GM21717 (cell line): ENCODE data around the gene CSRP1.

ENCODE experiments used
- ATAC-seq: cut with Tn5 transposase; IDR thresholded peaks from one replicate; pipeline ENCODE4 v1.9.1; 2021; ENCODE audit warnings: mild to moderate bottlenecking, moderate library complexity; ENCODE audit not compliant: unreplicated experiment

CSRP1 gene

GRCh38 chr1:201513498-201514243 lies 6.7 kb upstream of the CSRP1 start:
- ATAC-seq: no peak

DNA sequence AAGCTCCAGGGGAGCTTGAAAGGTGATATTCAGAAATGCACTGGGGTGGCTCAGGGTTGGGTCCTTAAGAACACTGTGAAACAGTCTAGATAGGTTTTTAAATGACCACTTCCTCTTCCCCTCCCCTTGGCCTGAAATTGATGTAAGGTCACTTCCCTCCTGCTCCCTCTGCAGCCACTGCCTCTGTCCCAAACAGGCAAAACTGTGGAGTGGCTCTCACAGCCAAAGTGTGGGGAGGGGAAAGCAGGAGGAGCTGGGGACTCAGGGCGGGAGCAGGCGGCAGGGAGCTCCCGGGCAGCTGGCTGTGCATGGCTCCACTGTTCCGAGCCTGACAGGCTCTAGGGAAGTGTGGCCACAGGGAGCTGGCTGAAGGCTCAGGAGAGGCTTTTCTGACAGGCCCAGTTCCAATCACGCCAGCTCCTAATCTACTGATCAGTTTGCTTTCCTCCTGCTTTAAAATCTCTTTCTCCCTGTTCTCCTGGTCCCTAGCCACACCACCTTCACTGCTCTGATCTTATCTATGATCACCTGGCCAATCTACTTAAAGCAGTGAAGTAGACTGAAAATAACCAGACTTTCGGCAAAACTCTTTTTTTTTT lies 5.1 kb upstream of the CSRP1 start:
- ATAC-seq: no peak

- no peak for ATAC-seq
Observed at GRCh38 chr1:201511396-201511940, 4.5 kb upstream of the CSRP1 start.

GRCh38 chr1:201510734-201511133 lies 3.8 kb upstream of the CSRP1 start:
- ATAC-seq: no peak

- ATAC-seq: no peak
Observed at GRCh38 chr1:201509601-201510374, 2.9 kb upstream of the CSRP1 start.

GRCh38 chr1:201508809-201509208 lies 1.9 kb upstream of the CSRP1 start:
- ATAC-seq: no peak

DNA sequence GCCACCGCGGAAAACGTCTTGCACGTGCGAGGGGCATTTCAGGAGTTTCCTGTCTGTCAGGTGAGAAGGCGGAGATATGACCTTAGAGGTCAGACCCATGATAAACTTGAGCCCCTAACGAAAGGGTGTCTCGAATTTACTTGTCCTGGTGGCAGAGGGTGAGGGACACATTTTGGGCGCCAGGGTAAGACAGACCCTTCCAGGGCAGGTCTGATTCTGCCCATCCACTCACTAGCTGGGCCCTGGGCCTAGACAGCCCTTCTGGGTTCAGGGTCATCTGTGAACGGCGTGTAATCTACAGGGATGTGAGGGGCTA lies 395 bp upstream of the CSRP1 start:
- ATAC-seq: no peak

DNA sequence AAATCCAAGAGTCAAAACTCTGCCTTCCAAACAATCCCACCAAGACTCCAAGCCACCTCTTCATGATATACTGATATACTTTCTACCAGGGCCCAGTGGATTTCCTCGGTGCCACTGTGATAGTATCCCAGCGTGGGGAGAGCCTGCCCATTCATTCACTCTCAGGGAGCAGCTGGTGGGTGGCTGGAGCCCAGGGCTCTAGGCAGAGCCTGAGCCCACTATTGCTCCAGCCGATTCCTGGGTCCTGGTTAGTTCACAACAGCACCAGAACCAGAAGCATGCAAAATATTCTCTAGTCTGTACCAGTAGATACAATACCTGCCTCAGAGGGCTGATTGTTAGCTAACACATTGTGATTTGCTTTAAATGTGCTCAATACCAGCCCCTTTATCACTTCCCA lies 831 bp downstream of the CSRP1 start:
- no peak for ATAC-seq

- ATAC-seq: no peak
Observed at GRCh38 chr1:201505503-201505890, 1.4 kb downstream of the CSRP1 start.

DNA sequence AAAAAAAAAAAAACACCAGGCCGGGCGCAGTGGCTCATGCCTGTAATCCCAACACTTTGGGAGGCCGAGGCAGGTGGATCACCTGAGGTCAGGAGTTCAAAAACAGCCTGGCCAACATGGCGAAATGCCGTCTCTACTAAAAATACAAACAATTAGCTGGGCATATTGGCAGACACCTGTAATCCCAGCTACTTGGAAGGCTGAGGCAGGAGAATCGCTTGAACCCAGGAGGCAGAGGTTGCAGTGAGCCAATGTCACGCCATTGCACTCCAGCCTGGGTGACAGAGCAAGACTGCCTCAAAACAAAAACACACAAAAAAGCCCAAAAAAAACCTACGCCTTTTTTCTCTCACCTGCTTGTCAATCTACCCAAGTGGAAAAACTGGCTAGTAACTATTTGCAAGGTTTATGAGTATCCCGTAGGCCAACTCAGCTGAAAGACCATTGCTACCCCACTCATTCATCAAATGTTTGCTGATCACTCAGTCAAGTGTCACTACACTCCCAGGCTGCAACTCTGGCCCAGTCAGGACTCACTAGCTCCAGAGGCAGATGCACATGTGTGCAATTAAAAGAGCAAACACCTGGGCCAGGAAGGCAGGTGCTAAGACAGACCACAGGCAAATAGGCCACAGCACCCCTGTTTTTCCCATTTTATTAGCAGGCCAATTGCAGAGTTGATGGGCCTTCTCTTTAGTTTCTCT lies 2.0 kb downstream of the CSRP1 start:
- ATAC-seq: no peak

DNA sequence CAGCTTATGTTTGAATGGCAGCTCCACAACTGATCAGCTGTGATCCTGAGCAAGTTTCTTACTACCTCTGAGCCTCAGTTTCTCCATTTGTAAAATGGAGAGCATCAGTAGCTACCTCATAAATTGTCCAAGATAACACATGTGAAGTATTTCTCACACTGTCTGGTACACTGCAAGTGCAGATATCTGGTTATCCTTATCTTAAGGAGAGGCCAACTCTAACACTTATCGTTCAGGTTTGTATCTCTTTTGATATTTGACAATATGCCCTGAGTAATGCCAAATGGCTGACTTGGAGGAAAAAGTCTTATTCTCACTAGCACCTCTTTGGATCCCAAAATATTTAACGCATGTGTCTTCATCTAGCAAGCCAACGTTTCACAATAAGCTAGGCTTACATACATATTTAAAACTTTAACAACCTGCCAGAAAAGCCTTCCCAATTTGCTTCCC lies 2.7 kb downstream of the CSRP1 start:
- no peak for ATAC-seq

GRCh38 chr1:201503397-201504176 lies 3.3 kb downstream of the CSRP1 start:
- no peak for ATAC-seq

- no peak for ATAC-seq
Observed at GRCh38 chr1:201502511-201502857, 4.4 kb downstream of the CSRP1 start.

DNA sequence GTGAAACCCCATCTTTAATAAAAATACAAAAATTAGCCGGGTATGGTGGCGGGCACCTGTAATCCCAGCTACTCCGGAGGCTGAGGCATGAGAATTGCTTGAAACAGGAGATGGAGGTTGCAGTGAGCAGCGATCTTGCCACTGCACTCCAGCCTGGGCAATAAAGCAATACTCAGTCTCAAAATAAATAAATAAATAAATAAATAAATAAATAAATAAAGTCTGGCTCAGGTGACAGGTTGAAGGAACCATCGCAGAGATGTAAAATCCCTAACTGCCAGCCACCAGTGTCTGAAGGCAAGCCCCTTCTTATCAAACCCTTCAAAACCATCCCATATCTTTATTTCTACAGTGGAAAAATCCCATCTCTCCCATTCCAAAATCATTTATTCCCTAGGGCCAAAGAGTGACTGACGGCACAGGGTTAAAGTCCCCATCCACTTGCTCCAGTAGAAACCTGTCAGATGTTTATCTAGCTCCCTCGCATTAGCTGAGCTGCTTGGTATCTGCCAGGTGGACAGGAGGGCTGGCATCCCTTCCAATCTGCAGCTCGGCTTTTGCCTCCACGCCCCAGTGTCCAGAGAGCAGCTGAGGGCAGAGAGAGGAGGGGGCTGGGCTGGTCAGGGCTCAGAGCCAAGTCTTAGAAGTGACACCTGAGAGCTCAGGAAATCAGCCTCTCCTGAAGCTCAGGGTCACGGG lies 5.0 kb downstream of the CSRP1 start:
- ATAC-seq: no peak

- no peak for ATAC-seq
Observed at GRCh38 chr1:201501144-201501543, 5.8 kb downstream of the CSRP1 start.

DNA sequence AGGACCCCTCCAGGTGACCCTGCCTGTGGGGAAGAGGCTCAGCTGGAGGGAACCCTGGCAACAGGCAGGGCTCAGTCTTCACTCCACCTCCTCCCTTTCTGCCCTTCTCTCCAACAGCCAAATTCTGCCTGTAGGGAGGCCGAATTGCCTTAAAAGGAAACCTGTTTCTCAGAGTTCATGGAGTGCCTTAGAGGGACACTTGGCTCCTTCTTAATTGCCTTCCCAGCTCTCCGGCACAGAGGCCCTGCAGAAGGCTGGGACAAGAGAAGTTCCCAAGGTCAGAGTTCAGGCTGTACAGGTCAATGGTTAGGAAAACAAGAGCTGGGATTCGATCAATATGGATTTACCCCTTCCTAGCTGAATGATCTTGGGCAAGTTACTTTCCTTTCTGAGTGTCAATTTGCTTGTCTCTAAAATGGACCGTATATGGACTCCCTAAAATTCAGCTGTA lies 6.2 kb downstream of the CSRP1 start:
- ATAC-seq: no peak

DNA sequence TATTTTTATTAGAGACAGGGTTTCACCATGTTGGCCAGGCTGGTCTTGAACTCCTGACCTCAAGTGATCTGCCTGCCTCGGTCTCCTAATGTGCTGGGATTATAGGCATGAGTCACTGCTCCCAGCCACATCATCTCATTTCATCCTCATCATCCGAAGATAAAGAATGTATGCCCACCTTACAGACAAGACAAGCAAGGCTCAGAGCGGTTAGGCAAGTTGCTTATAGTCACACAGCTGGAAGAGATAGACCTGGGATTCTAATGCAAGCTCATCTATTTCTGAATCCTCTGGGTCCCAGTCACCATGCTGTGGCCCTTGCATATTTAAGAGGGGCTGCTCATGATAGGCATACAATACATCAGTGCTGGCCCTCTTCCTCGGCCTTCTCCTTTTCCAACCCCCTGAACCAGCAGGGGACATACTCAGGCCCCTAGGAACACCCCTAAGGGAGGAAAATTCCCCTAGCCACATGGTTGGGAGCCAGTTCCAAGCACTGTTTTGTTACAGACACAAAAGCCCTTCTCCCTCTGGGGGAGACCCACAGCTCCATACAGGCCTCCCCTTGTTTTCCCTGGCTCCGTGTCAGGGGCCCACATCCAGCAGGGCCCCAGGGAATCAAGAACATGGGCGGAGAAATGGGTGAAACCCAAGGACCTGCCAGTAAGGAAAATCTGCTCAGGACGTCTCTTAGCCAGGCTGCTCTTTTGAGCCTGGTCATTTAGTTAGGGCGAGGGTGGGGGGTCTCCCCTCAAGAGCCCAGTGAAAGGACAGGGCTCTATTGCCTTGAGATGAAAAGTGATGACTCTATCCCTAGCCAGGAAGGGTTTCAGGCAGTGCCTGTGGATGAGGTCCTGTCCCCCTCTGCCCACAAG lies 6.9 kb downstream of the CSRP1 start:
- ATAC-seq: no peak

GRCh38 chr1:201499191-201499590 lies 7.7 kb downstream of the CSRP1 start:
- no peak for ATAC-seq

- no peak for ATAC-seq
Observed at GRCh38 chr1:201498621-201499020, 8.3 kb downstream of the CSRP1 start.
